Effector memory CD4-positive, alpha-beta T cell (primary cell): Measurements from ENCODE around the gene HSP90AB1.

ENCODE experiments used
- DNase-seq, 3 donors: peaks; one replicate each; pipeline ENCODE4 v3.0.0-alpha.2; 2020
- H3K27ac ChIP-seq: 2 replicates; pipeline ENCODE4 v1.7.0; 2013; ENCODE audit warnings: mild to moderate bottlenecking, low read length, moderate library complexity; ENCODE audit not compliant: insufficient read depth, poor library complexity, severe bottlenecking
- H3K27me3 ChIP-seq: replicated peaks from 2 replicates; pipeline ENCODE4 v1.7.0; 2013; ENCODE audit warnings: mild to moderate bottlenecking, low read length; ENCODE audit not compliant: insufficient read depth, control insufficient read depth, poor library complexity, severe bottlenecking
- H3K36me3 ChIP-seq: 2 replicates; pipeline ENCODE4 v1.7.0; 2013; ENCODE audit warnings: mild to moderate bottlenecking, low read length, moderate library complexity; ENCODE audit not compliant: control insufficient read depth, insufficient read depth
- H3K4me1 ChIP-seq: 2 replicates; pipeline ENCODE4 v1.7.0; 2013; ENCODE audit warnings: low read length, mild to moderate bottlenecking; ENCODE audit not compliant: control insufficient read depth, insufficient read depth, poor library complexity, severe bottlenecking
- H3K4me3 ChIP-seq: 2 replicates; pipeline ENCODE4 v1.7.0; 2013; ENCODE audit warnings: low read length, low read depth, mild to moderate bottlenecking; ENCODE audit not compliant: insufficient read depth, poor library complexity, severe bottlenecking
- H3K9me3 ChIP-seq: 2 replicates; pipeline ENCODE4 v1.7.0; 2013; ENCODE audit warnings: mild to moderate bottlenecking, low read length, moderate library complexity; ENCODE audit not compliant: control insufficient read depth

Gene HSP90AB1

DNA sequence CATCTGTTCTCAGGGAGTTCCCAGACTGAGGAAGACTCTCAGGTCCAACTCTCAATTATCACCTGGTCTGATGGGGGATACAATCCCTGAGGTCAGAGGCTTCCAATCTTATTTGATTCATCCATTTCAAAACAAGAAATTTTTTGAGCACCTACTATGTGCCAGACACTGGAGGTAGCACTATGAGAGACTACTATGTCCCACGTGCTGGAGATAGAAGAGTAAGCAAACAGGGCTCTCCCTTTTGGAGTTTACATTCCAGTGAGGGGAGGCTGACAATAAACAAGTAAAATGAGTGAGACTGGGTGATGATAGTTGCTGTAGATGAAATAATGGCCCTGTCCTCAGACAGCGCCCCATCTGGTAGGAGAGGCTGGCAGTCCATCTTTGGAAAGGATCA lies 39.8 kb downstream of the HSP90AB1 start:
- no peaks in the 10 kb centered on the region for H3K27me3 ChIP-seq
- H3K36me3 ChIP-seq, result no peaks in the 10 kb centered on the region
- H3K27ac ChIP-seq, result no peak overlapping the region
- no peaks in the 10 kb centered on the region for H3K4me1 ChIP-seq
- no peaks in the 10 kb centered on the region for H3K9me3 ChIP-seq
- DNase-seq, result no peak
- H3K4me3 ChIP-seq, result no peak overlapping the region

DNA sequence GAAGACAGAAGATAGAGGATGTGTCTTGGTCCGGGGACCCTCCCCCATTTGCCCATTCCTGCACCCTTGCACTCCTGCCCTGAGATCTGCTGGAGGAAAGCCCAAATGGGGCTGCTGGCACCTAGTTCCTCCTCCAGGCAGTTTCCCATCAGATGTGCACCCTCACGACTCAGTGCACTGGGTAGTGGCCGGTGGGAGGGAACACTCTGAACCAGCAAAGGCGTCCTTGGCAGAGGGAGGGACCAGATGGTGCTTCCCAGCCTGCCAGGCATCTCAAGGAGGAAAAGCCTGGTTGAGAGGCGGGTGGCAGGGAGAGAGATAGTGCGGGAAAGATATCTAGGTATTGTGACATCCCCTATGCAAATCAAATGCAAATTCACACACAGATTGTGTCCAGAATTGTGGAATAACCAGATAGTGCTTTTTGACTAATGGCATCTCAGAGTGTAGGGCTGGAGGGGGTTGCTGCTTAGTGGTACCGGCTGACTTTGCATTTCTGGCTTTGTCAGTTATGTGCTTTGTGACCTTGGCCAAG lies 42.9 kb downstream of the HSP90AB1 start:
- Histone ChIP-seq H3K36me3 (no peaks in the 10 kb centered on the region), H3K4me3 (no peak overlapping the region), H3K9me3 (no peaks in the 10 kb centered on the region), H3K27ac (no peak overlapping the region), H3K4me1 (no peaks in the 10 kb centered on the region), H3K27me3 (peaks cover under 1% of the 10 kb centered on the region)
- no peak for DNase-seq

DNA sequence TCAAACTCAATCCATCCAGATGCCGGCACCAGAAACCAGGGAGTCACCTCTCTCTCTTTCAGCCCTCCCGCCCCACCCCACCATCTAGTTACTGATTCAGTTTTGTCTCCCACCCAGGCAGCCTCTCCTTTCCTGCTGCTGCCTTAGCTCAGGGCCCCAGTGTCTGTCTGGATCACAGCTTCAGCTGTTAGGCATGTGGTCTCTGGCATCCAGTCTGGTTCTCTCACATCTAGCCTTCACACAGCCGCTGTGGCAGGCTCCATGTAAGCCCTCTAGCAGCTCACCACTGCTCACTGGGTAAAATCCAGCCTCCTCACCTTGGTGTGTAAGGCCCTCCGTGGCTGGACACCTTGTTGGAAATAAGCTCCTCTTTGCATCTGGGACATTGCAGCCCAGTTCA lies 44.9 kb downstream of the HSP90AB1 start:
- no peaks in the 10 kb centered on the region for H3K9me3 ChIP-seq
- no peaks in the 10 kb centered on the region for H3K36me3 ChIP-seq
- no peak for DNase-seq
- peaks cover under 1% of the 10 kb centered on the region for H3K4me1 ChIP-seq
- H3K4me3 ChIP-seq, result no peak overlapping the region
- H3K27ac ChIP-seq, result no peak overlapping the region
- peaks cover 19% of the 10 kb centered on the region for H3K27me3 ChIP-seq

DNA sequence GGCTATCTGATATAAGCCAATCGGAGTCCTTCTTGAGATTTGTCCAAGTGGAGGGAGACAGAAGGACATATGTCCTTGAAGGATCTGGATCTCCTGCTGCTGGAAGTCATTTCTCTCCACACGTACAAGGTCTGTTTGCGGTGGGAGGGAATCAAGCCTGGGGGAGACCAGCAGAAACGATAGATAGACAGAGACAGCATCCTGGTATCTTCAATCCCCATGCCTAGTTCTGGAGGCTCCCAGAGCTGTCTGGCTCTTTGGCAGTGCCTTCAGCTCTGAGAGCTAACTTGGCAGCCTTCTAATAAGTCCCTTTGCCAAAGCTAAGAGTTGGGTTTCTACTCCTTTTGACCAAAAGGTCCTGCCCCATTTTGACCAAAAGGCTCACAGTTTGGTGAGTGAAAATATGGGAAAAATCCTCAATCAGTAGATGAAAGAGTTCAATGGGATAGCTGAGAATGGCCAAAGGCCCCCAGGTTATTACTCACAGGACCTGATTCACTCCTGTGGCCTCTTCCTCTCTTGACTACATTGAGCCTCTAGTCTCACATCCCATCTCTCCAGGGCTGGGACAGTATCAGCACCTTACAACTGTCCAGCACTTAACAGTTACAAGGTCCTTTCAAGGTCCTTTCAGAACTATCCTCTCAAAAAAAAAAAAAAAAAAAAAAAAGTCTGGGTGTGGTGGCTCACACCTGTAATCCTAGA lies 45.9 kb downstream of the HSP90AB1 start:
- no peak for DNase-seq
- no peak overlapping the region for H3K27ac ChIP-seq
- H3K27me3 ChIP-seq, result peaks cover 25% of the 10 kb centered on the region

DNA sequence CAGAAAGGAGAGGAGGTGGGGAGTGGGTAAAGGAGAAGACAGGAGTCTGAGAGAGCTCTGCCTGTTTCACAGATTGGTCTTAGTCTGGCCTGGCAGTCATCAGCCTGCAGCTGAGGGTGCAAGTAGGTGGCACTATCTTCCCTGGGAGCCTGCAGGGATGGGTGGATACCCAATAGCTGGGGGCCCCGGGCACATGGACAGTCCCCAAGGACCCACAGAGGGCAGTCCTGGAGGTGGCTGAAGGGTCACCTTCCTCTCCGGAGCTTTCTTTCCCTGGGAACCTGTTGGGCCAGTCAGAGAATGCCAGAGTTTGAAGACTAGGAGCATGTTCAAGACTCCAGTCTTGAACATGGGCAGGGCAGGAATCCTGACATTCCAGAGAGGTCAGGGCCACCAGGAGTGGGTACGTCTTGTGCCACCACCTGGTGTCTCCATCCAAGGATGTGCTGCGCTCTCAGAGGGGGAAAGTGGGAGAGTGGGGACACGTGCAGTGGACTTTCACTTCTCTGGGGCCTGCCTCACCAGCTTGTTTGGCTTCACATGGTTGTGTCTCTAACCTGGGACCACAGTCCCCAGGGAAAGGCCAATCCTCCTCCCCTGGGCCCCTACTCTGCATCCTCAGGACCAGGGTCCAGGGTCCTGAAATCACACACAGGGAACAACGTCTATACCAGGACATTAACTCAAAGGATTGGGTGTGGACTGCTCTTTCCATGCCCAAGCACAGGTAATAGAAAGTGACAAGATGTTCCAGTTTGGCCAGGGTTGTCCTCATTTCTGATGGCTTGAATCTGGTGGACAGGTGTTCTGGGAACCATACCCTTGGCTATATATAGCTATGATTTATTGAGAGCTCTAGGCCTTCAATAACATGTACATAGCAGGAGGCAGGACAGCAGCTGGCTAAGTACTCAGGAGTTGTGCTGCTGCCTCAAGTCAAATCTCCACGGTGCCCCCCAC lies 48.2 kb downstream of the HSP90AB1 start:
- no peaks in the 10 kb centered on the region for H3K36me3 ChIP-seq
- peaks cover 12% of the 10 kb centered on the region for H3K4me1 ChIP-seq
- H3K9me3 ChIP-seq, result no peaks in the 10 kb centered on the region
- no peak for DNase-seq
- H3K4me3 ChIP-seq, result no peak overlapping the region
- H3K27ac ChIP-seq, result no peak overlapping the region
- peaks cover 28% of the 10 kb centered on the region for H3K27me3 ChIP-seq

More for the DNA sequence above, 45.9 kb downstream of the HSP90AB1 start:
- Histone ChIP-seq H3K4me3 (no peak overlapping the region), H3K9me3 (no peaks in the 10 kb centered on the region), H3K36me3 (no peaks in the 10 kb centered on the region), H3K4me1 (peaks cover 10% of the 10 kb centered on the region)

DNA sequence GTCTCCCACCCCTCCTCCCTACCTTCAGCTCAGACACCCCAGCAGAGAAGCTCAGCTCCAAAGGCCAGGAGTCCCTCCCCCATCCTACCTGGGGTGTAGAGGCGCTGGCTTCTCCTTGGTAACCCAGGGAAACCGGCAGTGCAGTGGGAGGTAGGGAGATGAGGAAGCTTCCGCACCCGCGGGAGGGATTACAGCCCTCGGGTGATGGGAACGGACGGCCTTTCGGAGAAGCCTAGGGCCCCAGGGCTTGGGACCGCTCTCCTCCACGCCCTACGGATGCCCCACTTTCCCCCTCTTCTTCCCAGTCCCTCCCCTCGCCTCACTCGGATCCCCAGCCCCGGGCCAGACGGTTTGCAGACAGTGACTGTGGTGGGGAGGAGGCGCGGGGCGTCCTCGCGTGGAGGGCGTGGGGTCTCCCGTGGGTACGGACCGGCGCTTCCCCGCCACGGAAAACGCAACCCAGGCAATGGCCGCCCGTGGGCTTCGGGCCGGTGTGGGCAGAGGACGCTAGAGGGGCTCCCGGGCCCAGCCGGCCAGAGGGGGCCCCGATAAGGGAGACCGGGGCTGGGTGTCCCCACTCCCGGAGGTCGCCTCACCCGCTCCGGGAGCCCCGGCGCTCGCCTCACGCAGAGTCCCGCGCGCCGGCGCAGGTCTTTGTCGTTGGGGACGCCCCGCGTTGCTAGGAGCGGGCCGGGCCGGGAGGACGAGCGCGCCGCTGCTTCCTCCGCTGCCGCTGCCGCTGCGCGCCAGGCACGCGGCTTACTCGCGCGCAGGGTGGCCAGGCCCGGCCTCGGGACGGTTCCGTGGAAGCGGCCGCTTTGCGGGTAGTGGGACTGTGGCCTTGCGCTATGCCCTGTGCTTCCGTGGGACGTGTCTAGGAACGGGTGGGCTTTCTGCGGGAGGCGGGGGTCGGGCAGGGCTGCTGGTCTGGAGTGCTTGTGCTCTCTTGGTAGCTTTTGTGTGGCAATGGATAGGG lies 50.5 kb downstream of the HSP90AB1 start:
- peaks cover 12% of the 10 kb centered on the region for H3K4me1 ChIP-seq
- H3K4me3 ChIP-seq, result peak overlapping the region; percentile 59
- no peak overlapping the region for H3K27ac ChIP-seq
- H3K27me3 ChIP-seq, result peaks cover 28% of the 10 kb centered on the region
- DNase-seq, result no peak
- peaks cover 17% of the 10 kb centered on the region for H3K36me3 ChIP-seq
- no peaks in the 10 kb centered on the region for H3K9me3 ChIP-seq

DNA sequence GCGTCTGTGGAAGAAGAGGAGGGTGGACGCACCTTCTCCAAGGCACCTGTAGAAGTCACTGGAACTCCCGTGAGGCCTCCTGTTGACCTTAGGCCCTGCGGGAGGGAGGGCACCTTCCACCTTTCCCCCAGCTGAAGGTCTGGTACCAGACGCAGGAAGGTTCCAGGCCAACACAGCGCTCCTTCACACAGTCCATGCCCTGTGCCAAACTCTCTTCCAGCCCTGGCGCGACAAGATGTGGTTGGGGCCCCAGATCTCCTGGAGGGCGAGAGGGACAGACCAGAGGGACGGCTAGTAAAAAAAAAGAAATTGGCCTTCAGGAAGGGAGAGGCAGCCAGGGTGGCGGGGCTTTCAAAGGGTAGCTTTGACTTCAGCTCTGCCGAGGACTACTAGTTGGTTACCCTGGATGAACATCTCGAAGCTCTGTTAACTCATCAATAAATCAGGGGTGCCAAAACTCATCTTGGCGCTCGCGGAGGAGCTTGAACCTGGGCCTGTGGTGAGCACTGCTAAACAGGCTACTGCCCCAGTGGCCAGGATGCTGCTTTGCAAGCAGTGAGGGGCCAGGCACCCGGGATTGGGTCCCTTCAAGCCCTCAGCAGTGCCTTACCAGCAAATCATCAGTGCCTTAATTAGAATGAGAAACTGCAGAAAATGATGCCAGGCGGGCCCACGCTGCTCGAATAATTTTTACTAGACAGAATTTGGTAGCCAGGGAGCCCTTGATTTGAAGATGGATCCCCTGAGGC lies 51.3 kb downstream of the HSP90AB1 start:
- peaks cover 12% of the 10 kb centered on the region for H3K4me1 ChIP-seq
- peak overlapping the region; percentile 59 for H3K4me3 ChIP-seq
- no peak overlapping the region for H3K27ac ChIP-seq
- no peaks in the 10 kb centered on the region for H3K9me3 ChIP-seq
- H3K36me3 ChIP-seq, result peaks cover 26% of the 10 kb centered on the region
- DNase-seq, result no peak
- peaks cover 28% of the 10 kb centered on the region for H3K27me3 ChIP-seq

DNA sequence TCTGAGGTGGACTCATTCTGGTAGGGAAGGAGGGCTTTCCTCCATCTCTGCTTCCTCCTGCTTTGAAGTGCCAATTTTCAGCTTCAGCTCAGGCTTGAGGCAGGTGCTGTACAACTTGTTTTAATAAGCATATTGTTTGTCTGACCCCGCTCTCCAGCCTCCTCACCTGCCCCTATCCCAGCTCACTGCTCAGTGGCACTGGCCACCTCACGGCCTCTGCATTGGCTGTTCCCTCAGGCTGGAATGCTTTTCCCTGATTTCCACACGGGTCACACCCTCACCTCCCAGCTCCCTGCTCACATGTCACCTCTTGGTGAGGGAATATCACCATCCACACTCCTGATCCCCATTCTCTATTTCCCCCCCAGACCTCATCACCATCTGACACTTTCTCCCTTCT lies 52.0 kb downstream of the HSP90AB1 start:
- H3K4me1 ChIP-seq, result peaks cover 12% of the 10 kb centered on the region
- no peak for DNase-seq
- H3K36me3 ChIP-seq, result peaks cover 32% of the 10 kb centered on the region
- no peak overlapping the region for H3K4me3 ChIP-seq
- H3K9me3 ChIP-seq, result no peaks in the 10 kb centered on the region
- peaks cover 28% of the 10 kb centered on the region for H3K27me3 ChIP-seq
- no peak overlapping the region for H3K27ac ChIP-seq

DNA sequence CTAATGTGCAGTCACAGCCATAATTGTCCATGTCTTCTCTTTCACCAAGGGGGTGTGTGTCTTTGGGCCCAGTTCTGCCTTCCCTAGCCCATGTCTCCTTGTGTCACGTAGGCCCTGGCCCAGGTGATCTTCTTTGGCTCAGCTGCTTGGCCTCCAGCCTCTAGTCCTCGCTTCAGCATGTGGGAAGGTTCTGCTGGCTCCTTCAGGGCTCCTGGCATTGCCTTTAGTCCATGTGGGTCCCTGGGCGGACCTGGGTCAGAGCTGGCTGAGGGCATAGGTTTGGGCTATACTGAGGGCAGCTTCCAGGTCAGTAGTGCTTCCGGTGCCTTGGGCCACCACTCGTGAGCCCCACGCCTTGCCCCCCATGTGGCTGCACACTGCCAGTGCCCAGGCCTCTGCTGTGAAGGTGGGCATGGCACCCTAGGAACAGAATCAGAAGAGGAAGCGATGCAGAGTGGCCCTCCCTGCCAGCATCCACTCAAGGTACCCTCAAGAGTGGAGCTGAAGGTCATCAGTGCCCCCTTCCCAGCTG lies 53.5 kb downstream of the HSP90AB1 start:
- peaks cover 22% of the 10 kb centered on the region for H3K27me3 ChIP-seq
- no peak for DNase-seq
- H3K4me3 ChIP-seq, result no peak overlapping the region
- no peak overlapping the region for H3K27ac ChIP-seq
- H3K4me1 ChIP-seq, result peaks cover 12% of the 10 kb centered on the region
- peaks cover 38% of the 10 kb centered on the region for H3K36me3 ChIP-seq
- H3K9me3 ChIP-seq, result no peaks in the 10 kb centered on the region
